Testis (tissue), 3 donors: ENCODE data around the gene ITSN2. TPM values are rescaled to one million over a fixed set of nuclear protein-coding genes. Genes with fewer than 3 reads are reported as not detected.

Experiments used
- DNase-seq: peaks from one replicate; pipeline ENCODE4 v3.0.0-alpha.2; 2019
- H3K27ac ChIP-seq, 2 donors: fragments of 200-600 bp; sonication (generic); one replicate each; pipeline ENCODE4 v1.5.1; 2019
- H3K27me3 ChIP-seq: fragments of 200-600 bp; sonication (generic); one replicate; pipeline ENCODE4 v1.5.1; 2019
- H3K36me3 ChIP-seq: fragments of 200-600 bp; sonication (generic); one replicate; pipeline ENCODE4 v1.5.1; 2017; ENCODE audit warnings: low read depth; ENCODE audit errors: missing control alignments
- H3K4me1 ChIP-seq: fragments of 200-600 bp; sonication (generic); one replicate; pipeline ENCODE4 v1.5.1; 2019
- H3K4me3 ChIP-seq, 2 donors: fragments of 200-600 bp; sonication (generic); one replicate each; pipeline ENCODE4 v1.5.1; 2017 to 2019
- H3K9me3 ChIP-seq: fragments of 200-600 bp; sonication (generic); one replicate; pipeline ENCODE4 v1.5.1; 2017
- CTCF ChIP-seq, 3 experiments: fragments of 450-650 bp in 2 of 3; fragments of 200-600 bp in 1 of 3; sonication (generic) in 1 of 3; IDR thresholded peaks; one replicate each; pipeline ENCODE4 v1.5.1; 2016 to 2019; ENCODE audit warnings: antibody characterized with exemption in 3 of 3, mild to moderate bottlenecking in 2 of 3, moderate library complexity in 1 of 3
- POLR2A ChIP-seq: fragments of 450-650 bp; IDR thresholded peaks from one replicate; pipeline ENCODE4 v1.6.1; 2017; ENCODE audit warnings: antibody characterized with exemption, mild to moderate bottlenecking, moderate library complexity
- WGBS, 2 donors: methylation state at CpG; one replicate each; pipeline ENCODE4 v1.1.5; 2018; 5-methylcytosine and 5-hydroxymethylcytosine counted together
- intact Hi-C: fragments of 100-400 bp; cut with DNase I; formaldehyde crosslinking; loops from one replicate; pipeline ENCODE4 v1.15.1; 2023; ENCODE audit warnings: low total_unique reads
- polyA plus RNA-seq: library from polyadenylated mRNA; stranded (reverse); fragments of 350-450 nt; fragmentation: Illumina TruSeq; extraction: RNeasy Lipid Tissue Mini Kit (QIAGEN cat#74804); gene quantifications from one replicate; pipeline ENCODE4 v1.2.3, GENCODE V29; 2014; ENCODE audit warnings: low read depth, low replicate concordance; ENCODE audit not compliant: insufficient read depth
- total RNA-seq, 2 donors: library from RNA; depleted of rRNA; stranded (reverse); fragments of >200 nt; gene quantifications; one replicate each; pipeline ENCODE4 v1.2.3, GENCODE V29; 2016

ITSN2 gene
- total and polyA plus RNA-seq, 3 donors from 2014 or later, result 9.1 to 53.8 (median 43.4) TPM

GRCh38 chr2:24304631-24305030, 55.7 kb downstream of the ITSN2 start:
- H3K36me3 ChIP-seq, result no peaks in the 10 kb centered on the region
- H3K4me1 ChIP-seq, result peaks cover 13% of the 10 kb centered on the region
- H3K27ac ChIP-seq, result peak overlapping the region; percentile 45 to 71
- intact Hi-C loops, result no loop called here
- H3K27me3 ChIP-seq, result no peaks in the 10 kb centered on the region
- no peak for DNase-seq
- 57 to 61% methylated on average over 3 of the region's 3 CpGs for WGBS, 2 donors
- TF ChIP-seq CTCF (IDR thresholded peaks at IDR 0.05) (no peak), POLR2A (no peak)
- H3K4me3 ChIP-seq, result no peak overlapping the region
- H3K9me3 ChIP-seq, result no peaks in the 10 kb centered on the region

- DNase-seq, result peak; percentile 91
- Histone ChIP-seq H3K4me3 (no peak overlapping the region), H3K9me3 (no peaks in the 10 kb centered on the region), H3K27ac (peak overlapping the region in 1 of 2 donors; percentile 71), H3K4me1 (peaks cover 13% of the 10 kb centered on the region), H3K36me3 (no peaks in the 10 kb centered on the region), H3K27me3 (no peaks in the 10 kb centered on the region)
- 24 to 45% methylated on average over 4 of the region's 4 CpGs for WGBS, 2 donors
- intact Hi-C loops, result no loop called here
- no peak for TF ChIP-seq CTCF (IDR thresholded peaks at IDR 0.05)
- TF ChIP-seq POLR2A, result no peak
Measured at GRCh38 chr2:24304098-24304497, 56.2 kb downstream of the ITSN2 start.

DNA sequence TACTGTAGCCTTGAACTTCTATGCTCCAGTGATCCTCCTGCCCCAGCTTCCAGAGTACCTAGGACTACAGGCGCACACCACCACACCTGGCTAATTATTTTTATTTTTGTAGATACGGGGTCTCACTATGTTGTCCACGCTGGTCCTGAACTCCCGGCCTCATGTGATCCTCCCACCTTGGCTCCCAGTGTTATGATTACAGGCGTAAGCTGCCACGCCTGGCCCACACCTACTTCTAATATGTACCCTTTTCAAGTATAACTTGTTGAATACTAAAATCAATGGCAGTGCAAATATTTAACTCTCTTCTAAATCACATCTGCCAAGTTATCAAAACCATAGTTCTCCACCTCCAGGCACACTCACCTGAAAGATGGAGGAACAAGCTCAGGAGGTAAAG, 58.7 kb downstream of the ITSN2 start:
- 89 to 90% methylated on average over 6 of the region's 6 CpGs for WGBS, 2 donors
- no peaks in the 10 kb centered on the region for H3K36me3 ChIP-seq
- no peak for DNase-seq
- no peak overlapping the region for H3K27ac ChIP-seq
- no peak for TF ChIP-seq CTCF (IDR thresholded peaks at IDR 0.05)
- TF ChIP-seq POLR2A, result no peak
- peaks cover 13% of the 10 kb centered on the region for H3K4me1 ChIP-seq
- no peaks in the 10 kb centered on the region for H3K27me3 ChIP-seq
- intact Hi-C loops, result no loop called here
- H3K9me3 ChIP-seq, result no peaks in the 10 kb centered on the region
- no peak overlapping the region for H3K4me3 ChIP-seq

DNA sequence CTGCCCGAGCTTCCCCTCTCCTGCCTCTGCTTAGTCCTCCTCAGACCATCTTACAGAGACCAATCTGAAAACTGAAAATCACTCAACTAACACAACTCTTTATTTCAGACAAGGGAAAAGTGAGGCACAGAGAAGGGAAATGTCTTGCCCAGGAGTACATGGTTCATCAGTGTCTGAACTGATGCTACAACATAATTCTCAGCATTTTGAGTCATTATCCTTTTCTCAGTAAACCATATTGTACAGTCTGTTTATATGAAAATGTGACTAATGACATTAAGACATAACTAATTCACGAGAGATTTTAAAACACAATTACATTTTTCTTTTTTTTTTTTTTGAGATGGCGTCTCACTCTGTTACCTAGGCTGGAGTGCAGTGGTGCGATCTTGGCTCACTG, 62.7 kb downstream of the ITSN2 start:
- WGBS, 2 donors, result 98 to 100% methylated on average over 4 of the region's 4 CpGs
- no peaks in the 10 kb centered on the region for H3K36me3 ChIP-seq
- no peak overlapping the region for H3K4me3 ChIP-seq

More for the DNA sequence above, 62.7 kb downstream of the ITSN2 start:
- TF ChIP-seq CTCF (IDR thresholded peaks at IDR 0.05) (no peak), POLR2A (no peak)
- no peak for DNase-seq
- H3K4me1 ChIP-seq, result no peaks in the 10 kb centered on the region
- H3K9me3 ChIP-seq, result no peaks in the 10 kb centered on the region
- no peaks in the 10 kb centered on the region for H3K27me3 ChIP-seq
- intact Hi-C loops, result no loop called here
- no peak overlapping the region for H3K27ac ChIP-seq
